RWPE1 (cell line): Measurements from ENCODE around the gene DCAF10.

ENCODE experiments used
- CTCF ChIA-PET: fragments of 350-600 bp; sonication (Branson Sonifier 250); formaldehyde crosslinking; extraction: SDS; loops from one replicate; lab custom pipeline; 2021; lab: Yijun Ruan, JAX
- POLR2A ChIA-PET: fragments of 400-600 bp; formaldehyde crosslinking; extraction: SDS; loops from one replicate; lab custom pipeline; 2020; ENCODE audit warnings: antibody characterized with exemption; ENCODE audit not compliant: low non-redundant PET; lab: Yijun Ruan, JAX
- DNase-seq: peaks from one replicate; pipeline ENCODE4 v3.0.0; 2012; ENCODE audit warnings: low spot score
- H3K27ac ChIP-seq: fragments of 450-650 bp; 2 replicates; pipeline ENCODE4 v1.5.1; 2017
- TF ChIP-seq, protein P1 (sequence below): fragments of 450-650 bp; conservative IDR thresholded peaks from 2 replicates; pipeline ENCODE4 v1.5.1; 2017; ENCODE audit warnings: low read depth, mild to moderate bottlenecking

The DCAF10 gene

DNA sequence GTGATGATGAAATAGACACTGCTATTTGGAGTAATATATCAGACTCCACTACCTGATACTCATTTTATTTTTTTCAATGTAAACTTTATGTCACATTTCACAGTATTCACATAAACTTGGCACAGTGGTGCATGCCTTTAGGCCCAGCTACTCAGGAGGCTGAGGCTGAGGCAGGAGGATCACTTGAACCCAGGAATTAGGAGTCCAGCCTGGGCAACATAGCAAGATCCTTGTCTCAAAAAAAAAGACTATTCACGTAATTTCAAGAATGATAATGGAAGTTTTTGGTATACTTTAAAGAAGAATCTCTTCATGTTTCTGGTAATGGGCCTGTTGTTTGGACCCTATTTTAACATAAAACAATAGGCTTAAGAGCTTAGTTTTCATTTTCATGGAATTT, 56.0 kb downstream of the DCAF10 start:
- POLR2A ChIA-PET, result no interaction called here
- TF ChIP-seq, protein P1, sequence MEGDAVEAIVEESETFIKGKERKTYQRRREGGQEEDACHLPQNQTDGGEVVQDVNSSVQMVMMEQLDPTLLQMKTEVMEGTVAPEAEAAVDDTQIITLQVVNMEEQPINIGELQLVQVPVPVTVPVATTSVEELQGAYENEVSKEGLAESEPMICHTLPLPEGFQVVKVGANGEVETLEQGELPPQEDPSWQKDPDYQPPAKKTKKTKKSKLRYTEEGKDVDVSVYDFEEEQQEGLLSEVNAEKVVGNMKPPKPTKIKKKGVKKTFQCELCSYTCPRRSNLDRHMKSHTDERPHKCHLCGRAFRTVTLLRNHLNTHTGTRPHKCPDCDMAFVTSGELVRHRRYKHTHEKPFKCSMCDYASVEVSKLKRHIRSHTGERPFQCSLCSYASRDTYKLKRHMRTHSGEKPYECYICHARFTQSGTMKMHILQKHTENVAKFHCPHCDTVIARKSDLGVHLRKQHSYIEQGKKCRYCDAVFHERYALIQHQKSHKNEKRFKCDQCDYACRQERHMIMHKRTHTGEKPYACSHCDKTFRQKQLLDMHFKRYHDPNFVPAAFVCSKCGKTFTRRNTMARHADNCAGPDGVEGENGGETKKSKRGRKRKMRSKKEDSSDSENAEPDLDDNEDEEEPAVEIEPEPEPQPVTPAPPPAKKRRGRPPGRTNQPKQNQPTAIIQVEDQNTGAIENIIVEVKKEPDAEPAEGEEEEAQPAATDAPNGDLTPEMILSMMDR, result no peak
- DNase-seq, result no peak
- CTCF ChIA-PET, result no interaction called here
- H3K27ac ChIP-seq, result no peak overlapping the region

GRCh38 chr9:37859043-37859442, 58.4 kb downstream of the DCAF10 start:
- TF ChIP-seq, protein P1, result 0 out of 2 replicates have a peak, but pooled peaks have one; percentile 9
- ChIA-PET CTCF (interaction anchor here (0.6 to 0.7 kb wide), 2 partner anchors 13 to 145 kb away, joined by 3 to 4 read pairs; no protein-coding TSS in a partner anchor), POLR2A (no interaction called here)
- peak; percentile 18 for DNase-seq
- H3K27ac ChIP-seq, result no peak overlapping the region

GRCh38 chr9:37862530-37862929, 61.9 kb downstream of the DCAF10 start:
- ChIA-PET POLR2A (no interaction called here), CTCF (interaction anchor here (0.6 kb wide), 1 partner anchor 906 kb away, joined by 5 read pairs; no protein-coding TSS in a partner anchor)
- TF ChIP-seq, protein P1, result no peak
- no peak for DNase-seq
- no peak overlapping the region for H3K27ac ChIP-seq

GRCh38 chr9:37870081-37870798, 69.6 kb downstream of the DCAF10 start:
- ChIA-PET CTCF (no interaction called here), POLR2A (no interaction called here)
- TF ChIP-seq, protein P1, result no peak
- no peak overlapping the region for H3K27ac ChIP-seq
- no peak for DNase-seq

DNA sequence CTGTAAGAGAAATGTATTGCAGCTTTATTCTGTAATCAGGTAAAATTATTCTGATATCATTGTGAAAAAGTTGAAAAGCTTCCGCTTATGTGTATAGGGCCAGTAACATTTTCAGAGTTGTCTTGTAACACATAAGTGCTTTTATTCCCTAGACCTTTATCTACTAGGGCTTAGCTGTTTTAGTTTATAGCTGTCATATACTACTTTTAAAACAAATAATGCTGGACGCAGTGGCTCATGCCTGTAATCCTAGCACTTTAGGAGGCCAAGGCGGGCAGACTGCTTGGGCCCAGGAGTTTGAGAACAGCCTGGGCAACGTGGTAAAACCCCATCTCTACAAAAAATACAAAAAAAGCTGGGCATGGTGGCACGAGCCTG, 70.2 kb downstream of the DCAF10 start:
- ChIA-PET CTCF (no interaction called here), POLR2A (no interaction called here)
- H3K27ac ChIP-seq, result no peak overlapping the region
- TF ChIP-seq, protein P1, result no peak
- no peak for DNase-seq

DNA sequence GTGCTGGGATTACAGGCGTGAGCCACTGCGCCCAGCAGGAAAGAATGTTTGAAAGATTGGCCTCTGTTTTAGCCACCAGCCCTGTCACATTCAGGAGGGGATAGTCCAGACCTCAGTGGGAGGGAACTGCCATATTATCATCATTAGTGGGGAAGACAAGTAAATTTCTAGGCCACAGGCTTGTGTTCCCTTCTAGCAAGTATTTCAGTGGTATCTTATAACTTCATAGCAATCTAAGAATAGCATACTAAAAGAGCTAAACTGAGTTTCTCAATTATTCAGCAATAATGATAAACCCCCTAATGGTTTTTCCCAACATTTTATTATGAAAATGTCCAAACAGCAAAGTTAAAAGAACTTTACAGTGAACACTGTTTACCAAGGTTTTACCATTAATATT, 73.4 kb downstream of the DCAF10 start:
- POLR2A ChIA-PET, result no interaction called here
- TF ChIP-seq, protein P1, result no peak
- CTCF ChIA-PET, result no interaction called here
- DNase-seq, result no peak
- H3K27ac ChIP-seq, result no peak overlapping the region
